PC-3 (cell line): ENCODE data around the gene MALRD1.

Source experiments
- EZH2 ChIP-seq: fragments of 300-600 bp; sonication (generic); IDR thresholded peaks from one replicate; pipeline ENCODE4 v1.6.1; 2017; ENCODE audit warnings: antibody characterized with exemption, mild to moderate bottlenecking, low read length; ENCODE audit not compliant: unreplicated experiment
- TF ChIP-seq, protein P1 (sequence below): fragments of 300-600 bp; sonication (generic); conservative IDR thresholded peaks from 2 replicates; pipeline ENCODE4 v1.5.1; 2017; ENCODE audit warnings: antibody characterized with exemption, low read depth, mild to moderate bottlenecking, low read length

DNA sequence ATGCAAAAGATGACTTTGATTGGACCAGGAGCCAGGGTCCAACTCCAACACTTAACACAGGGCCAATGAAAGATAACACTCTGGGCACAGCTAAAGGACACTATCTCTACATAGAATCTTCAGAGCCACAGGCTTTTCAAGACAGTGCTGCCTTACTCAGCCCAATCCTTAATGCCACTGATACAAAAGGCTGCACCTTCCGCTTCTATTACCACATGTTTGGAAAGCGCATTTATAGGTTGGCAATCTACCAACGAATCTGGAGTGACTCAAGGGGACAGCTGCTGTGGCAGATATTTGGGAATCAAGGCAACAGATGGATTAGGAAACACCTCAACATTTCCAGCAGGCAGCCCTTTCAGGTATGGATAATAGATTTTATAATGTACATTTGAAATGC, 160.7 kb downstream of the MALRD1 start:
- TF ChIP-seq, protein P1, sequence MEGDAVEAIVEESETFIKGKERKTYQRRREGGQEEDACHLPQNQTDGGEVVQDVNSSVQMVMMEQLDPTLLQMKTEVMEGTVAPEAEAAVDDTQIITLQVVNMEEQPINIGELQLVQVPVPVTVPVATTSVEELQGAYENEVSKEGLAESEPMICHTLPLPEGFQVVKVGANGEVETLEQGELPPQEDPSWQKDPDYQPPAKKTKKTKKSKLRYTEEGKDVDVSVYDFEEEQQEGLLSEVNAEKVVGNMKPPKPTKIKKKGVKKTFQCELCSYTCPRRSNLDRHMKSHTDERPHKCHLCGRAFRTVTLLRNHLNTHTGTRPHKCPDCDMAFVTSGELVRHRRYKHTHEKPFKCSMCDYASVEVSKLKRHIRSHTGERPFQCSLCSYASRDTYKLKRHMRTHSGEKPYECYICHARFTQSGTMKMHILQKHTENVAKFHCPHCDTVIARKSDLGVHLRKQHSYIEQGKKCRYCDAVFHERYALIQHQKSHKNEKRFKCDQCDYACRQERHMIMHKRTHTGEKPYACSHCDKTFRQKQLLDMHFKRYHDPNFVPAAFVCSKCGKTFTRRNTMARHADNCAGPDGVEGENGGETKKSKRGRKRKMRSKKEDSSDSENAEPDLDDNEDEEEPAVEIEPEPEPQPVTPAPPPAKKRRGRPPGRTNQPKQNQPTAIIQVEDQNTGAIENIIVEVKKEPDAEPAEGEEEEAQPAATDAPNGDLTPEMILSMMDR: no peak
- TF ChIP-seq EZH2: no peak
